Central memory CD8-positive, alpha-beta T cell (primary cell): ENCODE results near the gene TAS2R43.
"Not testable (repeated sequence)": the region's sequence is repeated elsewhere in the genome, so short reads cannot be mapped to it uniquely, and the experiment has no call there.

Experiments
- ATAC-seq: fragments of 150-1000 bp; cut with Tn5 transposase; replicated peaks from 2 replicates; pipeline ENCODE4 v1.10.0; 2022; ENCODE audit warnings: mild to moderate bottlenecking, moderate FRiP score, moderate number of reproducible peaks; ENCODE audit not compliant: poor library complexity, severe bottlenecking; ENCODE audit errors: extremely low read depth
- DNase-seq, 2 donors: peaks; one replicate each; pipeline ENCODE4 v3.0.0; 2021; ENCODE audit warnings: low spot score in 2 of 2
- H3K27ac Mint-ChIP-seq: one replicate; pipeline ENCODE4 v1.8.0; 2022; ENCODE audit warnings: low read depth, mild to moderate bottlenecking, moderate library complexity, mixed read lengths
- H3K27me3 Mint-ChIP-seq: one replicate; pipeline ENCODE4 v1.8.0; 2022; ENCODE audit warnings: mixed read lengths
- H3K36me3 Mint-ChIP-seq: one replicate; pipeline ENCODE4 v1.8.0; 2022; ENCODE audit warnings: mild to moderate bottlenecking, moderate library complexity, mixed read lengths; ENCODE audit not compliant: insufficient read depth
- H3K4me1 Mint-ChIP-seq: one replicate; pipeline ENCODE4 v1.8.0; 2022; ENCODE audit warnings: mixed read lengths
- H3K4me3 Mint-ChIP-seq: one replicate; pipeline ENCODE4 v1.8.0; 2022; ENCODE audit warnings: mild to moderate bottlenecking, moderate library complexity, mixed read lengths
- H3K9me3 Mint-ChIP-seq: one replicate; pipeline ENCODE4 v1.8.0; 2022; ENCODE audit warnings: mixed read lengths

The TAS2R43 gene

GRCh38 chr12:11049806-11050531 lies 42.1 kb downstream of the TAS2R43 start:
- not testable (repeated sequence) for H3K4me3 Mint-ChIP-seq, ATAC-seq, H3K27ac Mint-ChIP-seq, H3K9me3 Mint-ChIP-seq, H3K27me3 Mint-ChIP-seq, H3K36me3 Mint-ChIP-seq, DNase-seq, H3K4me1 Mint-ChIP-seq

DNA sequence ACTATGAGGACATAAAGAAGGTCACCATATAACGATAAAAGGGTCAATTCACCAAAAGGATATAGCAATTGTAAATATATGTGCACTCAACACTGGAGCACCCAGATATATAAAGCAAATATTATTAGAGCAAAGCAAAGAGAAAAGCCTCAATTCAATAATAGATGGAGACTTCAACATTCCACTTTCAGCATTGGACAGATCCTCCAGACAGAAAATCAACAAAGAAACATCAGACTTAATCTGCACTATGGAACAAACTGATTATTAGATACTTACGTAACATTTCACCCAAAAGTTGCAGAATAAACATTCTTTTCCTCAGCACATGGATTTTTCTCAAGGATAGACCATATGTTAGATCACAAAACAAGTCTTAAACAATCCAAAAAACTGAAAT lies 50.7 kb downstream of the TAS2R43 start:
- not testable (repeated sequence) for DNase-seq, H3K27ac Mint-ChIP-seq, H3K36me3 Mint-ChIP-seq, H3K4me3 Mint-ChIP-seq, ATAC-seq, H3K27me3 Mint-ChIP-seq, H3K9me3 Mint-ChIP-seq
- H3K4me1 Mint-ChIP-seq, result peaks cover 17% of the 10 kb centered on the region
